IMR-90 (cell line): Measurements from ENCODE around the gene EXOC5. TPM values are rescaled to one million over a fixed set of nuclear protein-coding genes. Genes with fewer than 3 reads are reported as not detected.

Experiments used
- ATAC-seq: fragments of 200-7000 bp; cut with Tn5 transposase; 2 replicates; pipeline ENCODE4 v1.9.1; 2020; ENCODE audit warnings: low read depth, mild to moderate bottlenecking, moderate library complexity
- BruUV-seq: library from RNA; stranded (reverse); fragments of 400-500 nt; replicated peaks from 2 replicates; lab custom pipeline; 2021; lab: Mats Ljungman, UMichigan
- CTCF ChIA-PET: fragments of 300-600 bp; formaldehyde crosslinking; extraction: SDS; loops from one replicate; lab custom pipeline; 2021; ENCODE audit warnings: antibody characterized with exemption; lab: Yijun Ruan, JAX
- POLR2A ChIA-PET: fragments of 300-600 bp; sonication (Branson Sonifier 250); formaldehyde crosslinking; loops from one replicate; lab custom pipeline; 2022; ENCODE audit warnings: antibody characterized with exemption; ENCODE audit not compliant: unreplicated experiment; lab: Charles Lee
- DNase-seq: peaks from one replicate; pipeline ENCODE4 v3.0.0; 2013
- H2AFZ ChIP-seq: replicated peaks from 2 replicates; pipeline ENCODE3; 2013; ENCODE audit warnings: low read length, mild to moderate bottlenecking; ENCODE audit not compliant: poor library complexity
- H2AK5ac ChIP-seq: 2 replicates; pipeline ENCODE4 v1.6.1; 2013; ENCODE audit warnings: low read depth, low read length, inconsistent platforms
- H2AK9ac ChIP-seq: replicated peaks from 2 replicates; pipeline ENCODE3; 2013; ENCODE audit warnings: mild to moderate bottlenecking, low read depth, low read length, moderate library complexity; ENCODE audit not compliant: poor library complexity
- H2BK120ac ChIP-seq: 2 replicates; pipeline ENCODE4 v1.6.1; 2013; ENCODE audit warnings: low read depth, low read length, inconsistent platforms
- H2BK15ac ChIP-seq: 3 replicates; pipeline ENCODE4 v1.6.1; 2013; ENCODE audit warnings: low read depth, low read length, inconsistent platforms
- H2BK20ac ChIP-seq: 2 replicates; pipeline ENCODE4 v1.6.1; 2013; ENCODE audit warnings: low read depth, mild to moderate bottlenecking, inconsistent platforms, low read length, moderate library complexity
- H2BK5ac ChIP-seq: 2 replicates; pipeline ENCODE4 v1.6.1; 2013; ENCODE audit warnings: mild to moderate bottlenecking, low read depth, low read length, inconsistent platforms; ENCODE audit not compliant: poor library complexity, severe bottlenecking
- H3K14ac ChIP-seq: replicated peaks from 2 replicates; pipeline ENCODE4 v1.6.1; 2013; ENCODE audit warnings: low read depth, low read length, inconsistent platforms
- H3K18ac ChIP-seq: 2 replicates; pipeline ENCODE4 v1.6.1; 2013; ENCODE audit warnings: low read depth, low read length, control low read depth
- H3K23ac ChIP-seq: 2 replicates; pipeline ENCODE4 v1.6.1; 2013; ENCODE audit warnings: low read depth, low read length, inconsistent platforms
- H3K27ac ChIP-seq: 2 replicates; pipeline ENCODE4 v1.5.1; 2013; ENCODE audit warnings: mild to moderate bottlenecking, control low read depth, low read length; ENCODE audit not compliant: insufficient read depth
- H3K27me3 ChIP-seq: 2 replicates; pipeline ENCODE4 v1.6.1; 2013; ENCODE audit warnings: low read length; ENCODE audit not compliant: control insufficient read depth, insufficient read depth
- H3K36me3 ChIP-seq: 2 replicates; pipeline ENCODE4 v1.6.1; 2013; ENCODE audit warnings: low read length, mixed read lengths; ENCODE audit not compliant: control insufficient read depth, insufficient read depth
- H3K4ac ChIP-seq: 2 replicates; pipeline ENCODE4 v1.6.1; 2013; ENCODE audit warnings: low read depth, low read length, inconsistent platforms
- H3K4me1 ChIP-seq: 2 replicates; pipeline ENCODE4 v1.6.1; 2013; ENCODE audit warnings: low read length, mixed read lengths; ENCODE audit not compliant: control insufficient read depth, insufficient read depth
- H3K4me2 ChIP-seq: 2 replicates; pipeline ENCODE4 v1.6.1; 2013; ENCODE audit warnings: low read depth, mild to moderate bottlenecking, control low read depth, low read length, moderate library complexity
- H3K4me3 ChIP-seq: 2 replicates; pipeline ENCODE4 v1.5.1; 2013; ENCODE audit warnings: low read depth, mild to moderate bottlenecking, control low read depth, low read length, moderate library complexity; ENCODE audit not compliant: insufficient read depth
- H3K56ac ChIP-seq: 2 replicates; pipeline ENCODE4 v1.6.1; 2013; ENCODE audit warnings: low read length, inconsistent platforms; ENCODE audit not compliant: insufficient read depth; ENCODE audit errors: extremely low read depth
- H3K79me1 ChIP-seq, 2 experiments: 2 replicates each; pipeline ENCODE4 v1.6.1; 2013; ENCODE audit warnings: low read length in 2 of 2, inconsistent platforms in 1 of 2, low read depth in 1 of 2
- H3K9ac ChIP-seq: 2 replicates; pipeline ENCODE4 v1.6.1; 2013; ENCODE audit warnings: low read depth, low read length, control low read depth
- H3K9me1 ChIP-seq: 2 replicates; pipeline ENCODE4 v1.6.1; 2013; ENCODE audit warnings: low read length, inconsistent platforms; ENCODE audit not compliant: insufficient read depth
- H3K9me3 ChIP-seq: 2 replicates; pipeline ENCODE4 v1.6.1; 2013; ENCODE audit warnings: low read length; ENCODE audit not compliant: control insufficient read depth, insufficient read depth
- H4K20me1 ChIP-seq: 2 replicates; pipeline ENCODE4 v1.6.1; 2013; ENCODE audit warnings: low read length, inconsistent platforms; ENCODE audit not compliant: insufficient read depth
- H4K5ac ChIP-seq: 2 replicates; pipeline ENCODE4 v1.6.1; 2013; ENCODE audit warnings: mild to moderate bottlenecking, low read depth, low read length, control low read depth
- H4K8ac ChIP-seq, 2 experiments: 2 replicates each; pipeline ENCODE4 v1.6.1; 2013; ENCODE audit warnings: low read depth in 2 of 2, low read length in 2 of 2, control low read depth in 1 of 2, inconsistent platforms in 1 of 2
- H4K91ac ChIP-seq: 2 replicates; pipeline ENCODE4 v1.6.1; 2013; ENCODE audit warnings: low read depth, low read length, inconsistent platforms; ENCODE audit not compliant: insufficient read depth
- BHLHE40 ChIP-seq: fragments of 150-350 bp; IDR thresholded peaks from 2 replicates; pipeline ENCODE4 v1.6.1; 2016; ENCODE audit warnings: mild to moderate bottlenecking, low read depth, low read length
- CEBPB ChIP-seq: IDR thresholded peaks from 2 replicates; pipeline ENCODE4 v1.6.1; 2012; ENCODE audit warnings: low read depth, low read length, improper control_type of control experiment
- CHD1 ChIP-seq: IDR thresholded peaks from 2 replicates; pipeline ENCODE4 v1.6.1; 2012; ENCODE audit warnings: low read depth, low read length, improper control_type of control experiment
- FOS ChIP-seq: fragments of 150-350 bp; IDR thresholded peaks from 2 replicates; pipeline ENCODE4 v1.6.1; 2016; ENCODE audit warnings: low read depth, low read length
- MAFK ChIP-seq: IDR thresholded peaks from 2 replicates; pipeline ENCODE4 v1.6.1; 2012; ENCODE audit warnings: low read depth, low read length, improper control_type of control experiment
- NFE2L2 ChIP-seq: fragments of 150-350 bp; IDR thresholded peaks from 2 replicates; pipeline ENCODE4 v1.6.1; 2016; ENCODE audit warnings: low read depth, mild to moderate bottlenecking, low read length
- POLR2A ChIP-seq: IDR thresholded peaks from 2 replicates; pipeline ENCODE4 v1.6.1; 2012; ENCODE audit warnings: mild to moderate bottlenecking, low read depth, low read length
- RFX5 ChIP-seq: IDR thresholded peaks from 2 replicates; pipeline ENCODE4 v1.8.0; 2012; ENCODE audit warnings: low read depth, mild to moderate bottlenecking, low read length, moderate library complexity
- WGBS, 2 experiments: methylation state at CpG; one replicate each; pipeline versions ENCODE4 v1.1.5 to v1.1.7; 2013; ENCODE audit warnings: missing lambda C conversion rate in 2 of 2; ENCODE audit not compliant: insufficient read length in 1 of 2; ENCODE audit errors: extremely low coverage in 2 of 2; 5-methylcytosine and 5-hydroxymethylcytosine counted together
- dilution Hi-C: fragments of 300-500 bp; cut with HindIII; formaldehyde crosslinking; loops from one replicate; pipeline ENCODE4 v1.14.3; 2018; ENCODE audit warnings: low sequenced_read_pairs; ENCODE audit not compliant: unreplicated experiment
- in situ Hi-C: fragments of 300-500 bp; cut with MboI; formaldehyde crosslinking; loops from 3 replicates; pipeline ENCODE4 v1.14.3; 2019; ENCODE audit warnings: low sequenced_read_pairs, inconsistent platforms, mixed read lengths
- intact Hi-C: fragments of 100-400 bp; cut with micrococcal nuclease; formaldehyde crosslinking; loops from 2 replicates; pipeline ENCODE4 v1.10.0; 2022
- polyA plus RNA-seq, 3 experiments: library from polyadenylated mRNA; depleted of rRNA; stranded (reverse); fragments of >200 nt; gene quantifications; 2 replicates each; pipeline ENCODE4 v1.2.3, GENCODE V29; 2012; ENCODE audit warnings: low replicate concordance in 1 of 3
- total RNA-seq: library from RNA; depleted of rRNA; stranded (reverse); fragments of >200 nt; gene quantifications from 2 replicates; pipeline ENCODE4 v1.2.3, GENCODE V29; 2012

Gene EXOC5
- total and polyA plus RNA-seq, 2 of the 4 experiments (the other 2 are of a cell fraction) = 22.4 to 52.5 TPM

DNA sequence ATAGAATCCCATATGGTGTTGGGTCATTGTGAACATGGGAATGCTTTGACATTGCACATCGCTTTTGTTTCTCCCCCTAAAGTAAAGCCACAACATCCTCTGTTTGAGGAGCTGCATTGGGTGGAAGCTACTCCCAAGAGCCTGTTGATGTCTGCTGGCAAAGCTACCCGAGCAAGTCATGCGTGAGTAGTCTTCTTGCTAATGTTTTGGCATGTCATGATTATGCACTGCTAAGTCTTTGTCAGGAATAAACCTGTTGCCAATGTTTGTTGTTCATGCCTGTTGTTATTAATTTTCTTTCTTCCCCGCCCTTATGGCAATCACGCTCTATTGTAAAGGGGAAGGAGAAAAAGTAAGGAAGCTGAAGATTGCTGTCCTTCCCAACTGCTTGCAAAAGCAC, 97.3 kb downstream of the EXOC5 start:
- no peaks in the 10 kb centered on the region for H4K20me1 ChIP-seq
- no peak overlapping the region for H3K4me2 ChIP-seq
- WGBS, 2 experiments = no CpG with 5 or more reads among the region's 5 CpGs
- no peak overlapping the region for H2BK20ac ChIP-seq
- no peak overlapping the region for H2AK9ac ChIP-seq
- H3K23ac ChIP-seq = no peak overlapping the region
- H3K56ac ChIP-seq = no peak overlapping the region
- no peak overlapping the region for H3K14ac ChIP-seq
- no peaks in the 10 kb centered on the region for H3K4me1 ChIP-seq
- no peaks in the 10 kb centered on the region for H3K36me3 ChIP-seq
- H4K5ac ChIP-seq = no peak overlapping the region
- ATAC-seq (no peak), DNase-seq (no peak)
- no peak overlapping the region for H2AK5ac ChIP-seq
- BruUV-seq = no TSS peak
- H3K27me3 ChIP-seq = peaks cover 2% of the 10 kb centered on the region
- H3K4ac ChIP-seq = no peak overlapping the region
- no peak overlapping the region for H2BK5ac ChIP-seq
- H2BK15ac ChIP-seq = no peak overlapping the region
- no peaks in the 10 kb centered on the region for H3K9me1 ChIP-seq
- dilution Hi-C loops (no loop called here), intact Hi-C loops (no loop called here), in situ Hi-C loops (no loop called here)
- TF ChIP-seq BHLHE40 (no peak), POLR2A (no peak), CEBPB (no peak), MAFK (no peak), FOS (no peak), NFE2L2 (no peak), CHD1 (no peak), RFX5 (no peak)
- no peak overlapping the region for H4K8ac ChIP-seq
- H4K91ac ChIP-seq = no peak overlapping the region
- H3K9ac ChIP-seq = no peak overlapping the region
- H2BK120ac ChIP-seq = no peak overlapping the region
- no peak overlapping the region for H3K4me3 ChIP-seq
- H2AFZ ChIP-seq = no peak overlapping the region
- H3K9me3 ChIP-seq = no peaks in the 10 kb centered on the region
- ChIA-PET POLR2A (no interaction called here), CTCF (no interaction called here)
- H3K27ac ChIP-seq = no peak overlapping the region
- no peaks in the 10 kb centered on the region for H3K79me1 ChIP-seq
- H3K18ac ChIP-seq = no peak overlapping the region
